ENCODE data around the gene PTCH1. TPM values are rescaled to one million over a fixed set of nuclear protein-coding genes. Genes with fewer than 3 reads are reported as not detected.

PTCH1 gene
- total and polyA plus RNA-seq, 2 experiments from 2014 or later = 21.4 to 34.1 TPM

DNA sequence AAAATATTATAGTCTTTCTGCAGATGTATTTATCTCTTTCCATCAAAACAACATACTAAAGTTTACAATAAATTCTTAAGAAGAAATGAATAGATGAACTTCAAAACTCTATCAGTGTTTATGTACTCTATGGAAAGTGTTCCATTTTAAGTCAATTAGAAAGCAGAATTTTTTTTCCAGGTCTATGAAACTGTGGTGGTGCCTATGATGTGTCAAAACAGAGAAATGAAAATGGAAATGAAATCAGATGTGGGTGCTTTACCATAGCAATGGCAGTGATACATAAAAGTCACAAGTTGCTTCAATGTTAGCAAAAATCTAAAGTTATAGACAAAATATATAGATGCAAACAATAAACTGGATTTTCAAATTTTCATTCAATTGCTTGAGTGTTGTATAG lies 97.3 kb downstream of the PTCH1 start:
- ATAC-seq (no peak), DNase-seq (ENCODE audit: low spot score) (no peak)
- peaks cover 23% of the 10 kb centered on the region for H3K9me3 Mint-ChIP-seq
- Histone ChIP-seq H3K9me2 (ENCODE audit: insufficient read depth) (peaks cover 3% of the 10 kb centered on the region; the same call in 1 of the 2 replicates), H3K4me1 (ENCODE audit: insufficient read depth) (no peaks in the 10 kb centered on the region), H3K4me3 (no peak overlapping the region), H3K4me2 (no peak overlapping the region), H3K36me3 (ENCODE audit: insufficient read depth) (no peaks in the 10 kb centered on the region), H4K20me1 (replicated peaks; ENCODE audit: insufficient read depth) (no peaks in the 10 kb centered on the region), H3F3A (replicated peaks; ENCODE audit: low read depth) (no peaks in the 10 kb centered on the region), H3K79me2 (replicated peaks; ENCODE audit: insufficient read depth) (peaks cover 4% of the 10 kb centered on the region; the same call in 1 of the 2 replicates), H3K27me3 (ENCODE audit: insufficient read depth) (no peaks in the 10 kb centered on the region), H2AFZ (no peak overlapping the region), H3K27ac (ENCODE audit: low read depth) (no peak overlapping the region)
- no peaks in the 10 kb centered on the region for H3K4me1 Mint-ChIP-seq
- H3K36me3 Mint-ChIP-seq (ENCODE audit: low read depth) = peaks cover 39% of the 10 kb centered on the region
- TF ChIP-seq POLR2AphosphoS5 (IDR thresholded peaks at IDR 0.05; ENCODE audit: low read depth) (no peak), ZNF331 (CRISPR knock-in tag; IDR thresholded peaks at IDR 0.05; ENCODE audit: low read depth) (no peak), NANOG (IDR thresholded peaks at IDR 0.05; ENCODE audit: borderline replicate concordance) (no peak), EZH2 (IDR thresholded peaks at IDR 0.05; ENCODE audit: low read depth, unreplicated experiment) (no peak), ZNF114 (CRISPR knock-in tag; IDR thresholded peaks at IDR 0.05) (no peak)
- TF ChIP-seq, protein P1, sequence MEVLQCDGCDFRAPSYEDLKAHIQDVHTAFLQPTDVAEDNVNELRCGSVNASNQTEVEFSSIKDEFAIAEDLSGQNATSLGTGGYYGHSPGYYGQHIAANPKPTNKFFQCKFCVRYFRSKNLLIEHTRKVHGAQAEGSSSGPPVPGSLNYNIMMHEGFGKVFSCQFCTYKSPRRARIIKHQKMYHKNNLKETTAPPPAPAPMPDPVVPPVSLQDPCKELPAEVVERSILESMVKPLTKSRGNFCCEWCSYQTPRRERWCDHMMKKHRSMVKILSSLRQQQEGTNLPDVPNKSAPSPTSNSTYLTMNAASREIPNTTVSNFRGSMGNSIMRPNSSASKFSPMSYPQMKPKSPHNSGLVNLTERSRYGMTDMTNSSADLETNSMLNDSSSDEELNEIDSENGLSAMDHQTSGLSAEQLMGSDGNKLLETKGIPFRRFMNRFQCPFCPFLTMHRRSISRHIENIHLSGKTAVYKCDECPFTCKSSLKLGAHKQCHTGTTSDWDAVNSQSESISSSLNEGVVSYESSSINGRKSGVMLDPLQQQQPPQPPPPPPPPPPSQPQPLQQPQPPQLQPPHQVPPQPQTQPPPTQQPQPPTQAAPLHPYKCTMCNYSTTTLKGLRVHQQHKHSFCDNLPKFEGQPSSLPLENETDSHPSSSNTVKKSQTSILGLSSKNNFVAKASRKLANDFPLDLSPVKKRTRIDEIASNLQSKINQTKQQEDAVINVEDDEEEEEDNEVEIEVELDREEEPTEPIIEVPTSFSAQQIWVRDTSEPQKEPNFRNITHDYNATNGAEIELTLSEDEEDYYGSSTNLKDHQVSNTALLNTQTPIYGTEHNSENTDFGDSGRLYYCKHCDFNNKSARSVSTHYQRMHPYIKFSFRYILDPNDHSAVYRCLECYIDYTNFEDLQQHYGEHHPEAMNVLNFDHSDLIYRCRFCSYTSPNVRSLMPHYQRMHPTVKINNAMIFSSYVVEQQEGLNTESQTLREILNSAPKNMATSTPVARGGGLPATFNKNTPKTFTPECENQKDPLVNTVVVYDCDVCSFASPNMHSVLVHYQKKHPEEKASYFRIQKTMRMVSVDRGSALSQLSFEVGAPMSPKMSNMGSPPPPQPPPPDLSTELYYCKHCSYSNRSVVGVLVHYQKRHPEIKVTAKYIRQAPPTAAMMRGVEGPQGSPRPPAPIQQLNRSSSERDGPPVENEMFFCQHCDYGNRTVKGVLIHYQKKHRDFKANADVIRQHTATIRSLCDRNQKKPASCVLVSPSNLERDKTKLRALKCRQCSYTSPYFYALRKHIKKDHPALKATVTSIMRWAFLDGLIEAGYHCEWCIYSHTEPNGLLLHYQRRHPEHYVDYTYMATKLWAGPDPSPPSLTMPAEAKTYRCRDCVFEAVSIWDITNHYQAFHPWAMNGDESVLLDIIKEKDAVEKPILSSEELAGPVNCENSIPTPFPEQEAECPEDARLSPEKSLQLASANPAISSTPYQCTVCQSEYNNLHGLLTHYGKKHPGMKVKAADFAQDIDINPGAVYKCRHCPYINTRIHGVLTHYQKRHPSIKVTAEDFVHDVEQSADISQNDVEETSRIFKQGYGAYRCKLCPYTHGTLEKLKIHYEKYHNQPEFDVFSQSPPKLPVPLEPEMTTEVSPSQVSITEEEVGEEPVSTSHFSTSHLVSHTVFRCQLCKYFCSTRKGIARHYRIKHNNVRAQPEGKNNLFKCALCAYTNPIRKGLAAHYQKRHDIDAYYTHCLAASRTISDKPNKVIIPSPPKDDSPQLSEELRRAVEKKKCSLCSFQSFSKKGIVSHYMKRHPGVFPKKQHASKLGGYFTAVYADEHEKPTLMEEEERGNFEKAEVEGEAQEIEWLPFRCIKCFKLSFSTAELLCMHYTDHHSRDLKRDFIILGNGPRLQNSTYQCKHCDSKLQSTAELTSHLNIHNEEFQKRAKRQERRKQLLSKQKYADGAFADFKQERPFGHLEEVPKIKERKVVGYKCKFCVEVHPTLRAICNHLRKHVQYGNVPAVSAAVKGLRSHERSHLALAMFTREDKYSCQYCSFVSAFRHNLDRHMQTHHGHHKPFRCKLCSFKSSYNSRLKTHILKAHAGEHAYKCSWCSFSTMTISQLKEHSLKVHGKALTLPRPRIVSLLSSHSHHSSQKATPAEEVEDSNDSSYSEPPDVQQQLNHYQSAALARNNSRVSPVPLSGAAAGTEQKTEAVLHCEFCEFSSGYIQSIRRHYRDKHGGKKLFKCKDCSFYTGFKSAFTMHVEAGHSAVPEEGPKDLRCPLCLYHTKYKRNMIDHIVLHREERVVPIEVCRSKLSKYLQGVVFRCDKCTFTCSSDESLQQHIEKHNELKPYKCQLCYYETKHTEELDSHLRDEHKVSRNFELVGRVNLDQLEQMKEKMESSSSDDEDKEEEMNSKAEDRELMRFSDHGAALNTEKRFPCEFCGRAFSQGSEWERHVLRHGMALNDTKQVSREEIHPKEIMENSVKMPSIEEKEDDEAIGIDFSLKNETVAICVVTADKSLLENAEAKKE (CRISPR knock-in tag; IDR thresholded peaks at IDR 0.05) = no peak
- TF ChIP-seq, protein P2, sequence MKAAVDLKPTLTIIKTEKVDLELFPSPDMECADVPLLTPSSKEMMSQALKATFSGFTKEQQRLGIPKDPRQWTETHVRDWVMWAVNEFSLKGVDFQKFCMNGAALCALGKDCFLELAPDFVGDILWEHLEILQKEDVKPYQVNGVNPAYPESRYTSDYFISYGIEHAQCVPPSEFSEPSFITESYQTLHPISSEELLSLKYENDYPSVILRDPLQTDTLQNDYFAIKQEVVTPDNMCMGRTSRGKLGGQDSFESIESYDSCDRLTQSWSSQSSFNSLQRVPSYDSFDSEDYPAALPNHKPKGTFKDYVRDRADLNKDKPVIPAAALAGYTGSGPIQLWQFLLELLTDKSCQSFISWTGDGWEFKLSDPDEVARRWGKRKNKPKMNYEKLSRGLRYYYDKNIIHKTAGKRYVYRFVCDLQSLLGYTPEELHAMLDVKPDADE (IDR thresholded peaks at IDR 0.05) = no peak
- no peaks in the 10 kb centered on the region for H3K27me3 Mint-ChIP-seq (ENCODE audit: insufficient read depth, low read depth, poor library complexity)
- no peak overlapping the region for H3K27ac Mint-ChIP-seq
- no peak overlapping the region for H3K4me3 Mint-ChIP-seq

Measured in GM23338 (cell line).